K562 (cell line): ENCODE data around the gene DLGAP3. TPM values are rescaled to one million over a fixed set of nuclear protein-coding genes. Genes with fewer than 3 reads are reported as not detected.

Experiments used
- CTBP1 ChIP-seq: fragments of 450-650 bp; IDR thresholded peaks from 2 replicates; pipeline ENCODE4 v1.6.1; 2016; ENCODE audit warnings: borderline replicate concordance
- NCOA1 ChIP-seq: fragments of 450-650 bp; IDR thresholded peaks from 2 replicates; pipeline ENCODE4 v1.6.1; 2016; ENCODE audit warnings: low read depth
- REST ChIP-seq, 2 experiments: fragments of 450-650 bp; formaldehyde crosslinking in 1 of 2; IDR thresholded peaks; 2 replicates each; pipeline versions ENCODE4 v1.4.0 to v1.6.1; 2014 to 2020; ENCODE audit warnings: mild to moderate bottlenecking in 2 of 2, borderline replicate concordance in 1 of 2, low read depth in 1 of 2
- ZFPM2 ChIP-seq: fragments of 250-450 bp; sonication (Bioruptor Pico); IDR thresholded peaks from 2 replicates; pipeline ENCODE4 v1.5.1; 2022; ENCODE audit warnings: mild to moderate bottlenecking
- ZNF609 ChIP-seq: sonication (generic); formaldehyde crosslinking; IDR thresholded peaks from 2 replicates; pipeline ENCODE4 v1.8.1; 2023; ENCODE audit warnings: missing genetic modification reagents, mild to moderate bottlenecking, borderline replicate concordance
- polyA plus RNA-seq, 8 experiments: library from polyadenylated mRNA; depleted of rRNA in 4 of 8; stranded (reverse) in 5 of 8; unstranded in 3 of 8; fragments of >200 nt; fragmentation: Nextera tagmentation in 2 of 8; fragmentation: Illumina TruSeq in 1 of 8; extraction: Ambion mirVana in 2 of 8; extraction: Trizol in 1 of 8; gene quantifications; 2 replicates each; pipeline versions ENCODE4 v1.2.1 to v1.2.3, GENCODE V29; 2011 to 2014; ENCODE audit warnings: inconsistent platforms in 1 of 8, missing spikeins in 1 of 8
- total RNA-seq, 7 experiments: library from RNA; depleted of rRNA in 6 of 7; stranded (reverse); fragments of >200 nt in 6 of 7; fragmentation: Illumina TruSeq in 2 of 7; extraction: Trizol in 2 of 7; gene quantifications; 2 replicates each; pipeline versions ENCODE4 v1.2.1 to v1.2.3, GENCODE V29; 2011 to 2021; ENCODE audit warnings: low replicate concordance in 1 of 7
- TF ChIP-seq, protein P1 (sequence below): fragments of 250-450 bp; sonication (Bioruptor Pico); IDR thresholded peaks from 2 replicates; pipeline ENCODE4 v1.5.0; 2021; ENCODE audit warnings: mild to moderate bottlenecking, borderline replicate concordance
- TF ChIP-seq, protein P2 (sequence below): fragments of 250-450 bp; sonication (Bioruptor Pico); IDR thresholded peaks from 2 replicates; pipeline ENCODE4 v1.8.0; 2022; ENCODE audit warnings: inconsistent platforms, mild to moderate bottlenecking, moderate library complexity, borderline replicate concordance

The DLGAP3 gene
- total and polyA plus RNA-seq, 9 of the 15 experiments (the other 6 are each of a cell fraction or from before 2014, with no cell fraction given) = 0.01 to 0.16 (median 0.07) TPM; not detected in 6

DNA sequence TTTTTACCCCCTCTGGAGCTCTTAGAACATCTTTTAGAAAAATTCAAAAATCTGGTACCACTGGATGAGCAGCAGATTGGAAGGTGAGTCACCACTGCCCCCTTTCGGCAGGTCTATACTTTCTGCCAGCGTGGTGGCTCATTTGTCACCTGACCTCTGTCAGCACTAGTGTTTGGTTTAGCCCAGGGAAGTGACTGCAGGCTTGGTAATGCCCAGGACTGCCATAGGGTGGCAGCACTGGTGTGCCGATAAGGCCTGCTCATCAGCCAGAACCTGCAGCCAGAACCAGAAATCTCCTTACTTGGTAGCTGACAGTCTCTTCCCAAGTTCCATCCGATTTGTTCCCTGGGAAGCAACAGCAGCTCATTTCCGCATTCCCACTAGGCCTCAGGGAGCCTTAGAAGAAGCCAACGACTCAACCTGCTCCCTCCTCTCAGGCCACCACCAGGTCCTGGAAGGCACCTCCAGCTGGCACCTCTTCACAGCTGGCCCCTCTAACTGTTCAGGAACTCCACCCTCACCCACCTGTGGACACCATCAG lies 76.7 kb downstream of the DLGAP3 start (continued):
- TF ChIP-seq NCOA1 = no peak
- TF ChIP-seq REST (IDR thresholded peaks at IDR 0.05; ENCODE audit: borderline replicate concordance) = peak; percentile 93
- no peak for TF ChIP-seq REST (CRISPR knock-in tag; IDR thresholded peaks at IDR 0.05; ENCODE audit: low read depth)
- TF ChIP-seq CTBP1 = peak; percentile 79
- TF ChIP-seq ZFPM2 (CRISPR knock-in tag) = no peak
- TF ChIP-seq, protein P1, sequence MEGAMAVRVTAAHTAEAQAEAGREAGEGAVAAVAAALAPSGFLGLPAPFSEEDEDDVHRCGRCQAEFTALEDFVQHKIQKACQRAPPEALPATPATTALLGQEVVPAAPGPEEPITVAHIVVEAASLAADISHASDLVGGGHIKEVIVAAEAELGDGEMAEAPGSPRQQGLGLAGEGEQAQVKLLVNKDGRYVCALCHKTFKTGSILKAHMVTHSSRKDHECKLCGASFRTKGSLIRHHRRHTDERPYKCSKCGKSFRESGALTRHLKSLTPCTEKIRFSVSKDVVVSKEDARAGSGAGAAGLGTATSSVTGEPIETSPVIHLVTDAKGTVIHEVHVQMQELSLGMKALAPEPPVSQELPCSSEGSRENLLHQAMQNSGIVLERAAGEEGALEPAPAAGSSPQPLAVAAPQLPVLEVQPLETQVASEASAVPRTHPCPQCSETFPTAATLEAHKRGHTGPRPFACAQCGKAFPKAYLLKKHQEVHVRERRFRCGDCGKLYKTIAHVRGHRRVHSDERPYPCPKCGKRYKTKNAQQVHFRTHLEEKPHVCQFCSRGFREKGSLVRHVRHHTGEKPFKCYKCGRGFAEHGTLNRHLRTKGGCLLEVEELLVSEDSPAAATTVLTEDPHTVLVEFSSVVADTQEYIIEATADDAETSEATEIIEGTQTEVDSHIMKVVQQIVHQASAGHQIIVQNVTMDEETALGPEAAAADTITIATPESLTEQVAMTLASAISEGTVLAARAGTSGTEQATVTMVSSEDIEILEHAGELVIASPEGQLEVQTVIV (CRISPR knock-in tag) = no peak
- TF ChIP-seq ZNF609 (CRISPR knock-in tag) = peak; percentile 81; the same call in 1 of the 2 replicates
- TF ChIP-seq, protein P2, sequence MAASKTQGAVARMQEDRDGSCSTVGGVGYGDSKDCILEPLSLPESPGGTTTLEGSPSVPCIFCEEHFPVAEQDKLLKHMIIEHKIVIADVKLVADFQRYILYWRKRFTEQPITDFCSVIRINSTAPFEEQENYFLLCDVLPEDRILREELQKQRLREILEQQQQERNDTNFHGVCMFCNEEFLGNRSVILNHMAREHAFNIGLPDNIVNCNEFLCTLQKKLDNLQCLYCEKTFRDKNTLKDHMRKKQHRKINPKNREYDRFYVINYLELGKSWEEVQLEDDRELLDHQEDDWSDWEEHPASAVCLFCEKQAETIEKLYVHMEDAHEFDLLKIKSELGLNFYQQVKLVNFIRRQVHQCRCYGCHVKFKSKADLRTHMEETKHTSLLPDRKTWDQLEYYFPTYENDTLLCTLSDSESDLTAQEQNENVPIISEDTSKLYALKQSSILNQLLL (CRISPR knock-in tag) = no peak
